Fibroblast of lung (primary cell): ENCODE results near the gene KASH5. TPM values are rescaled to one million over a fixed set of nuclear protein-coding genes. Genes with fewer than 3 reads are reported as not detected.

ENCODE experiments used
- DNase-seq, 2 donors: peaks; one replicate each; pipeline versions ENCODE4 v3.0.0 to v3.0.0-alpha.2; 2010; ENCODE audit warnings: low read depth in 2 of 2
- H2AFZ ChIP-seq: 2 replicates; pipeline ENCODE4 v1.5.1; 2012; ENCODE audit warnings: low read length, control low read depth, inconsistent platforms
- H3K27ac ChIP-seq: 2 replicates; pipeline ENCODE4 v1.5.1; 2011; ENCODE audit warnings: low read length, control low read depth; ENCODE audit not compliant: insufficient read depth
- H3K27me3 ChIP-seq: 2 replicates; pipeline ENCODE4 v1.5.1; 2011; ENCODE audit warnings: mild to moderate bottlenecking, low read length; ENCODE audit not compliant: control insufficient read depth, insufficient read depth
- H3K36me3 ChIP-seq: 2 replicates; pipeline ENCODE4 v1.5.1; 2011; ENCODE audit warnings: low read length; ENCODE audit not compliant: control insufficient read depth, insufficient read depth
- H3K4me1 ChIP-seq: 2 replicates; pipeline ENCODE4 v1.5.1; 2011; ENCODE audit warnings: low read length; ENCODE audit not compliant: control insufficient read depth, insufficient read depth; ENCODE audit errors: extremely low read depth
- H3K4me2 ChIP-seq: 2 replicates; pipeline ENCODE4 v1.5.1; 2011; ENCODE audit warnings: low read length, control low read depth; ENCODE audit not compliant: insufficient read depth; ENCODE audit errors: extremely low read depth
- H3K4me3 ChIP-seq, 4 experiments: fragments of 200-600 bp in 1 of 4; sonication (generic) in 1 of 4; replicated peaks in 1 of 4; 2 replicates each; pipeline ENCODE4 v1.5.1; 2011 to 2016; ENCODE audit warnings: low read length in 4 of 4, low read depth in 3 of 4, mild to moderate bottlenecking in 3 of 4, control low read depth in 2 of 4, inconsistent platforms in 1 of 4, mixed read lengths in 1 of 4; ENCODE audit not compliant: insufficient read depth in 1 of 4; ENCODE audit errors: control extremely low read depth in 1 of 4
- H3K79me2 ChIP-seq: 2 replicates; pipeline ENCODE4 v1.5.1; 2012; ENCODE audit warnings: mild to moderate bottlenecking, low read length, inconsistent platforms; ENCODE audit not compliant: control insufficient read depth, insufficient read depth
- H3K9ac ChIP-seq: 2 replicates; pipeline ENCODE4 v1.5.1; 2011; ENCODE audit warnings: mild to moderate bottlenecking, low read length, control low read depth; ENCODE audit not compliant: insufficient read depth
- H3K9me3 ChIP-seq: 2 replicates; pipeline ENCODE4 v1.5.1; 2012; ENCODE audit warnings: low read depth, low read length; ENCODE audit not compliant: control insufficient read depth, insufficient read depth
- H4K20me1 ChIP-seq: 2 replicates; pipeline ENCODE4 v1.5.1; 2011; ENCODE audit warnings: low read length; ENCODE audit not compliant: control insufficient read depth, insufficient read depth; ENCODE audit errors: extremely low read depth
- CTCF ChIP-seq, 2 donors: IDR thresholded peaks in 1 of 2; conservative IDR thresholded peaks in 1 of 2; 1 replicate in 1 of 2; 2 replicates in 1 of 2; pipeline ENCODE4 v1.5.1; 2011 to 2012; ENCODE audit warnings: low read length in 2 of 2, control low read depth in 1 of 2, inconsistent platforms in 1 of 2, low read depth in 1 of 2, mild to moderate bottlenecking in 1 of 2
- EZH2 ChIP-seq: IDR thresholded peaks from 2 replicates; pipeline ENCODE4 v1.5.1; 2012; ENCODE audit warnings: low read length, control low read depth, mild to moderate bottlenecking; ENCODE audit errors: missing control alignments
- polyA plus RNA-seq, 2 donors: library from polyadenylated mRNA; depleted of rRNA in 1 of 2; stranded (reverse) in 1 of 2; unstranded in 1 of 2; fragments of >200 nt; gene quantifications; 2 replicates each; pipeline ENCODE4 v1.2.1, GENCODE V29; 2011 to 2012; ENCODE audit warnings: missing spikeins in 1 of 2
- total RNA-seq: library from RNA; depleted of rRNA; stranded (reverse); fragments of >200 nt; gene quantifications from 2 replicates; pipeline ENCODE4 v1.2.1, GENCODE V29; 2014

Gene KASH5
- total and polyA plus RNA-seq, 2 donors (not counting 1 experiment from before 2014, with no cell fraction given), result not detected

- peak in 1 of 2 donors; percentile 15 for DNase-seq
- Histone ChIP-seq H3K27ac (no peak overlapping the region), H3K79me2 (peaks cover 11% of the 10 kb centered on the region), H3K4me3 (no peak overlapping the region), H3K27me3 (no peaks in the 10 kb centered on the region), H3K4me2 (no peak overlapping the region), H3K9ac (no peak overlapping the region), H3K9me3 (no peaks in the 10 kb centered on the region), H3K4me1 (peaks cover 3% of the 10 kb centered on the region), H2AFZ (no peak overlapping the region), H4K20me1 (no peaks in the 10 kb centered on the region), H3K36me3 (peaks cover 6% of the 10 kb centered on the region)
- no peak for TF ChIP-seq CTCF (conservative IDR thresholded peaks at IDR 0.05 in 1 of 2, IDR thresholded peaks at IDR 0.05 in 1 of 2; ENCODE audit: low read depth in 1 of 2, low read length in 2 of 2)
- no peak for TF ChIP-seq EZH2
Observed at GRCh38 chr19:49447485-49448431, 59.7 kb downstream of the KASH5 start.

GRCh38 chr19:49448432-49448786, 60.4 kb downstream of the KASH5 start:
- H3K79me2 ChIP-seq, result peaks cover 11% of the 10 kb centered on the region
- no peak for TF ChIP-seq CTCF (conservative IDR thresholded peaks at IDR 0.05 in 1 of 2, IDR thresholded peaks at IDR 0.05 in 1 of 2; ENCODE audit: low read depth in 1 of 2, low read length in 2 of 2)
- no peak for TF ChIP-seq EZH2

GRCh38 chr19:49450405-49450804, 62.4 kb downstream of the KASH5 start:
- TF ChIP-seq EZH2 (no peak), CTCF (conservative IDR thresholded peaks at IDR 0.05 in 1 of 2, IDR thresholded peaks at IDR 0.05 in 1 of 2; ENCODE audit: low read depth in 1 of 2, low read length in 2 of 2) (no peak)
- no peak for DNase-seq
- Histone ChIP-seq H3K4me1 (peaks cover 3% of the 10 kb centered on the region), H3K36me3 (peaks cover 6% of the 10 kb centered on the region), H3K27me3 (no peaks in the 10 kb centered on the region), H3K27ac (no peak overlapping the region), H3K79me2 (peaks cover 11% of the 10 kb centered on the region), H2AFZ (no peak overlapping the region), H3K9ac (no peak overlapping the region), H3K4me3 (peak overlapping the region in 3 of 4 experiments; percentile 41 to 97 (median 92)), H3K4me2 (peak overlapping the region; percentile 93), H4K20me1 (no peaks in the 10 kb centered on the region), H3K9me3 (no peaks in the 10 kb centered on the region)

More at GRCh38 chr19:49448432-49448786, 60.4 kb downstream of the KASH5 start:
- Histone ChIP-seq H3K4me3 (no peak overlapping the region), H3K9me3 (no peaks in the 10 kb centered on the region), H3K27ac (no peak overlapping the region), H3K4me2 (no peak overlapping the region), H4K20me1 (no peaks in the 10 kb centered on the region), H3K36me3 (peaks cover 6% of the 10 kb centered on the region), H2AFZ (no peak overlapping the region), H3K27me3 (no peaks in the 10 kb centered on the region), H3K4me1 (peaks cover 3% of the 10 kb centered on the region), H3K9ac (no peak overlapping the region)
- DNase-seq, result no peak
